Panc1 (cell line): ENCODE data around the gene CDH9. TPM values are rescaled to one million over a fixed set of nuclear protein-coding genes. Genes with fewer than 3 reads are reported as not detected.

Experiments
- ATAC-seq: fragments of 200-7000 bp; cut with Tn5 transposase; 2 replicates; pipeline ENCODE4 v1.9.1; 2020; ENCODE audit warnings: mild to moderate bottlenecking, moderate library complexity
- BruUV-seq: library from RNA; stranded (reverse); fragments of 400-500 nt; replicated peaks from 2 replicates; lab custom pipeline; 2021; lab: Mats Ljungman, UMichigan
- CTCF ChIA-PET: fragments of 300-600 bp; sonication (Branson Sonifier 250); formaldehyde crosslinking; loops from one replicate; lab custom pipeline; 2022; ENCODE audit warnings: antibody characterized with exemption; lab: Charles Lee
- POLR2A ChIA-PET: fragments of 300-600 bp; sonication (Branson Sonifier 250); formaldehyde crosslinking; loops from one replicate; lab custom pipeline; 2022; ENCODE audit warnings: antibody characterized with exemption; lab: Charles Lee
- DNase-seq: peaks from one replicate; pipeline ENCODE4 v3.0.0-alpha.2; 2010; ENCODE audit warnings: low read depth, low spot score
- H3K27ac ChIP-seq: 2 replicates; pipeline ENCODE4 v1.5.1; 2011; ENCODE audit warnings: mild to moderate bottlenecking, low read length, inconsistent platforms
- H3K27me3 ChIP-seq: fragments of 200-500 bp; sonication (Bioruptor generic); 2 replicates; pipeline ENCODE4 v1.6.0; 2014; ENCODE audit warnings: low read length, inconsistent platforms; ENCODE audit not compliant: control insufficient read depth, insufficient read depth
- H3K36me3 ChIP-seq: fragments of 200-500 bp; sonication (Bioruptor generic); 2 replicates; pipeline ENCODE4 v1.5.1; 2014; ENCODE audit warnings: inconsistent platforms, mild to moderate bottlenecking, low read length, moderate library complexity; ENCODE audit not compliant: control insufficient read depth, insufficient read depth
- H3K4me1 ChIP-seq: 2 replicates; pipeline ENCODE4 v1.5.1; 2011; ENCODE audit warnings: inconsistent platforms, mild to moderate bottlenecking, low read length, moderate library complexity; ENCODE audit not compliant: control insufficient read depth, insufficient read depth
- H3K4me3 ChIP-seq, 2 experiments: 2 replicates each; pipeline ENCODE4 v1.5.1; 2011 to 2012; ENCODE audit warnings: low read depth in 2 of 2, low read length in 2 of 2, mild to moderate bottlenecking in 2 of 2, inconsistent platforms in 1 of 2, moderate library complexity in 1 of 2
- H3K9me3 ChIP-seq: fragments of 200-500 bp; sonication (Bioruptor generic); 2 replicates; pipeline ENCODE4 v1.5.1; 2014; ENCODE audit warnings: low read depth, mild to moderate bottlenecking, inconsistent platforms, low read length, moderate library complexity; ENCODE audit not compliant: control insufficient read depth, insufficient read depth
- POLR2AphosphoS5 ChIP-seq: IDR thresholded peaks from 2 replicates; pipeline ENCODE4 v1.6.1; 2012; ENCODE audit warnings: mild to moderate bottlenecking, low read depth, low read length, moderate library complexity
- SIN3A ChIP-seq: IDR thresholded peaks from 2 replicates; pipeline ENCODE4 v1.6.1; 2012; ENCODE audit warnings: low read depth, mild to moderate bottlenecking, low read length, moderate library complexity, borderline replicate concordance; ENCODE audit not compliant: insufficient read depth
- TCF7L2 ChIP-seq: IDR thresholded peaks from 2 replicates; pipeline ENCODE4 v1.6.1; 2011; ENCODE audit warnings: mild to moderate bottlenecking, low read depth, low read length, inconsistent platforms
- in situ Hi-C: cut with HindIII; loops from 2 replicates; pipeline ENCODE4 v1.10.0; 2016; ENCODE audit warnings: low sequenced_read_pairs, low pct_unique_long_range_greater_than_20kb
- intact Hi-C: fragments of 100-400 bp; cut with micrococcal nuclease; formaldehyde crosslinking; loops from one replicate; pipeline ENCODE4 v1.10.0; 2022; ENCODE audit not compliant: unreplicated experiment
- total RNA-seq: library from RNA; stranded (reverse); gene quantifications from one replicate; pipeline ENCODE4 v1.2.1, GENCODE V29; 2021; ENCODE audit not compliant: unreplicated experiment
- TF ChIP-seq, protein P1 (sequence below), 2 experiments: IDR thresholded peaks; 2 replicates each; pipeline ENCODE4 v1.6.1; 2011 to 2012; ENCODE audit warnings: low read depth in 2 of 2, control low read depth in 1 of 2, low read length in 1 of 2, mild to moderate bottlenecking in 1 of 2, moderate library complexity in 1 of 2; ENCODE audit not compliant: insufficient read depth in 1 of 2
- TF ChIP-seq, protein P2 (sequence below): fragments of 450-650 bp; IDR thresholded peaks from 2 replicates; pipeline ENCODE4 v1.5.1; 2017; ENCODE audit warnings: mild to moderate bottlenecking

CDH9 gene
- total RNA-seq, 1 experiment from 2014 or later: 0.10 TPM

DNA sequence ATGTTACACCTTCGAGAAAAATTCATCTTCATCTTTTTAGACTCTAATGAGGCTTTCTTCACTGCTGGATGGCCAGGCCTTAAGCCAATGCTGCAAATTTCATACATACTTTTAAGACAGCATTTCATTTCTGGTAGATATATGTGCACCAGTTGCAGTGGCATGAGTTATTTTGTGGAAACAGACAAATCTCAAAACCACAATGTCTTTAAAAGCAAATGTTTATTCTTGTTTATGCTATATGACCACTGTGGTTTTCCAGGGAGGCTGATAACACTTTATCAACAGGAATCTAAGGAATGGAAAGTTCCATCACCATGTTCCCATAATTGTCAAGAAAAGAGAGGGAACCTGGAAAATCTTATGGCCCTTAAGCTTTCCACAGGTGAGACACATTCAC lies 27.7 kb downstream of the CDH9 start:
- no peaks in the 10 kb centered on the region for H3K9me3 ChIP-seq
- in situ Hi-C loops (no loop called here), intact Hi-C loops (no loop called here)
- no peaks in the 10 kb centered on the region for H3K36me3 ChIP-seq
- ChIA-PET POLR2A (no interaction called here), CTCF (no interaction called here)
- no peaks in the 10 kb centered on the region; the same call in 1 of the 2 replicates for H3K4me1 ChIP-seq
- H3K27me3 ChIP-seq: no peaks in the 10 kb centered on the region
- ATAC-seq (no peak), DNase-seq (no peak)
- TF ChIP-seq, protein P1, sequence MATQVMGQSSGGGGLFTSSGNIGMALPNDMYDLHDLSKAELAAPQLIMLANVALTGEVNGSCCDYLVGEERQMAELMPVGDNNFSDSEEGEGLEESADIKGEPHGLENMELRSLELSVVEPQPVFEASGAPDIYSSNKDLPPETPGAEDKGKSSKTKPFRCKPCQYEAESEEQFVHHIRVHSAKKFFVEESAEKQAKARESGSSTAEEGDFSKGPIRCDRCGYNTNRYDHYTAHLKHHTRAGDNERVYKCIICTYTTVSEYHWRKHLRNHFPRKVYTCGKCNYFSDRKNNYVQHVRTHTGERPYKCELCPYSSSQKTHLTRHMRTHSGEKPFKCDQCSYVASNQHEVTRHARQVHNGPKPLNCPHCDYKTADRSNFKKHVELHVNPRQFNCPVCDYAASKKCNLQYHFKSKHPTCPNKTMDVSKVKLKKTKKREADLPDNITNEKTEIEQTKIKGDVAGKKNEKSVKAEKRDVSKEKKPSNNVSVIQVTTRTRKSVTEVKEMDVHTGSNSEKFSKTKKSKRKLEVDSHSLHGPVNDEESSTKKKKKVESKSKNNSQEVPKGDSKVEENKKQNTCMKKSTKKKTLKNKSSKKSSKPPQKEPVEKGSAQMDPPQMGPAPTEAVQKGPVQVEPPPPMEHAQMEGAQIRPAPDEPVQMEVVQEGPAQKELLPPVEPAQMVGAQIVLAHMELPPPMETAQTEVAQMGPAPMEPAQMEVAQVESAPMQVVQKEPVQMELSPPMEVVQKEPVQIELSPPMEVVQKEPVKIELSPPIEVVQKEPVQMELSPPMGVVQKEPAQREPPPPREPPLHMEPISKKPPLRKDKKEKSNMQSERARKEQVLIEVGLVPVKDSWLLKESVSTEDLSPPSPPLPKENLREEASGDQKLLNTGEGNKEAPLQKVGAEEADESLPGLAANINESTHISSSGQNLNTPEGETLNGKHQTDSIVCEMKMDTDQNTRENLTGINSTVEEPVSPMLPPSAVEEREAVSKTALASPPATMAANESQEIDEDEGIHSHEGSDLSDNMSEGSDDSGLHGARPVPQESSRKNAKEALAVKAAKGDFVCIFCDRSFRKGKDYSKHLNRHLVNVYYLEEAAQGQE (IDR thresholded peaks at IDR 0.05; ENCODE audit: insufficient read depth in 1 of 2, low read depth in 2 of 2, low read length in 1 of 2): no peak
- no peak for TF ChIP-seq TCF7L2
- no peak for TF ChIP-seq SIN3A
- no peak for TF ChIP-seq POLR2AphosphoS5
- TF ChIP-seq, protein P2, sequence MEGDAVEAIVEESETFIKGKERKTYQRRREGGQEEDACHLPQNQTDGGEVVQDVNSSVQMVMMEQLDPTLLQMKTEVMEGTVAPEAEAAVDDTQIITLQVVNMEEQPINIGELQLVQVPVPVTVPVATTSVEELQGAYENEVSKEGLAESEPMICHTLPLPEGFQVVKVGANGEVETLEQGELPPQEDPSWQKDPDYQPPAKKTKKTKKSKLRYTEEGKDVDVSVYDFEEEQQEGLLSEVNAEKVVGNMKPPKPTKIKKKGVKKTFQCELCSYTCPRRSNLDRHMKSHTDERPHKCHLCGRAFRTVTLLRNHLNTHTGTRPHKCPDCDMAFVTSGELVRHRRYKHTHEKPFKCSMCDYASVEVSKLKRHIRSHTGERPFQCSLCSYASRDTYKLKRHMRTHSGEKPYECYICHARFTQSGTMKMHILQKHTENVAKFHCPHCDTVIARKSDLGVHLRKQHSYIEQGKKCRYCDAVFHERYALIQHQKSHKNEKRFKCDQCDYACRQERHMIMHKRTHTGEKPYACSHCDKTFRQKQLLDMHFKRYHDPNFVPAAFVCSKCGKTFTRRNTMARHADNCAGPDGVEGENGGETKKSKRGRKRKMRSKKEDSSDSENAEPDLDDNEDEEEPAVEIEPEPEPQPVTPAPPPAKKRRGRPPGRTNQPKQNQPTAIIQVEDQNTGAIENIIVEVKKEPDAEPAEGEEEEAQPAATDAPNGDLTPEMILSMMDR: no peak
- H3K27ac ChIP-seq: peak overlapping the region; percentile 57; the same call in 1 of the 2 replicates
- BruUV-seq: no TSS peak
- no peak overlapping the region for H3K4me3 ChIP-seq

DNA sequence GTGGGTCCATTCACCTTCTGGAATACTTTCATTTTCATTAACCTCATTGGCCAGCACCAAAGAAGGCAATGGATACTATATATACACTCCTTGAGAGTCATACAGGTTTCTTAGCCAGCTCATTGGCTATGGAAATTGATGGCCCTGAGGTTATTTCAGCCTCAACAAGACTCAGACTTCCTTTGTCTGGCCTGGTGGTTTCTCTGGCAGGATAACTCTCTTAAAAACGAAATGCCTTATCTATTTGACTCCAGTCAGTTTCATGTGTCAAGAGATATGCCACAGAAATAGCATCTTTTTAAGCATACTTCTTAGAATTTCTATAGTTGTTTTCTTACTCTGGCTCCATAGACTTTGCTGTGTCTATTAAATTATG lies 28.9 kb downstream of the CDH9 start:
- H3K27me3 ChIP-seq: no peaks in the 10 kb centered on the region
- ChIA-PET CTCF (no interaction called here), POLR2A (no interaction called here)
- no TSS peak for BruUV-seq
- in situ Hi-C loops: no loop called here
- peak overlapping the region; percentile 8; the same call in 1 of the 2 replicates for H3K27ac ChIP-seq
- no peaks in the 10 kb centered on the region for H3K9me3 ChIP-seq
- ATAC-seq (no peak), DNase-seq (no peak)
- no peaks in the 10 kb centered on the region for H3K36me3 ChIP-seq
- H3K4me1 ChIP-seq: no peaks in the 10 kb centered on the region; the same call in 1 of the 2 replicates
- intact Hi-C loops: no loop called here
- H3K4me3 ChIP-seq: no peak overlapping the region
- no peak for TF ChIP-seq POLR2AphosphoS5
- no peak for TF ChIP-seq SIN3A
- no peak for TF ChIP-seq TCF7L2
- TF ChIP-seq, protein P1 (IDR thresholded peaks at IDR 0.05; ENCODE audit: insufficient read depth in 1 of 2, low read depth in 2 of 2, low read length in 1 of 2): no peak
- TF ChIP-seq, protein P2: no peak
